Gastrocnemius medialis (tissue), 4 donors: ENCODE data around the gene GPR37.

Experiments
- POLR2A ChIP-seq, 2 donors: fragments of 450-650 bp; IDR thresholded peaks; one replicate each; pipeline ENCODE4 v1.6.1; 2017; ENCODE audit warnings: antibody characterized with exemption in 2 of 2, mild to moderate bottlenecking in 2 of 2, moderate library complexity in 2 of 2
- TF ChIP-seq, protein P1 (sequence below), 5 experiments: fragments of 450-650 bp in 3 of 5; fragments of 200-600 bp in 2 of 5; sonication (generic) in 2 of 5; IDR thresholded peaks in 4 of 5; conservative IDR thresholded peaks in 1 of 5; 1 replicate in 4 of 5; 2 replicates in 1 of 5; pipeline ENCODE4 v1.5.1; 2016 to 2019; ENCODE audit warnings: antibody characterized with exemption in 5 of 5, mild to moderate bottlenecking in 3 of 5, moderate library complexity in 3 of 5

DNA sequence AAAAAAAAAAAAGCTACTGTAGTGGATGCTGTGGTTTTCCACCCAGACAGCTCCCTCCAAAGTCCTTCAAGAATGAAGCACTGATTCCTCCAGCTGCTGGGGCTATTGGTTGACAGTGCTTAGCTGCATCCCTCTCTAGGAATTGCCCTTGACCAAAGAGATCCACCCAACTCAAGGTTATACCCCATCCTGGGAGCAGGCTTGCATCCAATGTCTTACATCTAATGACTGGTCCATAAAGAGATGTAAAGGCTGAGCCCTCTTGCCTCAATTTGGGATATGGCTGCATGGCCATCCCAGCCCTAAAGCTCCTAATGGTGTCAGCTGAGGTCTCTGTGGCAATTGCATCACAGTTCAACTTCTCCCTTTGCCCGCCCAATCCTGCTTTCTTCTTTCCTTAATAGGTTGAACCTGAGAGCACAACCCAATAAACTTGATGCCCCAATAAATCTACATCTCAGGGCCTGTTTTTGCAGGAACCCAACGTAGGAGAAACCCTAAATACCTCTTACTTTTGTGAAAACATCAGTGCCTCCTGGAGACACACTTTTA lies 4.4 kb downstream of the GPR37 start:
- TF ChIP-seq POLR2A (IDR thresholded peaks at IDR 0.05) = no peak
- TF ChIP-seq, protein P1, sequence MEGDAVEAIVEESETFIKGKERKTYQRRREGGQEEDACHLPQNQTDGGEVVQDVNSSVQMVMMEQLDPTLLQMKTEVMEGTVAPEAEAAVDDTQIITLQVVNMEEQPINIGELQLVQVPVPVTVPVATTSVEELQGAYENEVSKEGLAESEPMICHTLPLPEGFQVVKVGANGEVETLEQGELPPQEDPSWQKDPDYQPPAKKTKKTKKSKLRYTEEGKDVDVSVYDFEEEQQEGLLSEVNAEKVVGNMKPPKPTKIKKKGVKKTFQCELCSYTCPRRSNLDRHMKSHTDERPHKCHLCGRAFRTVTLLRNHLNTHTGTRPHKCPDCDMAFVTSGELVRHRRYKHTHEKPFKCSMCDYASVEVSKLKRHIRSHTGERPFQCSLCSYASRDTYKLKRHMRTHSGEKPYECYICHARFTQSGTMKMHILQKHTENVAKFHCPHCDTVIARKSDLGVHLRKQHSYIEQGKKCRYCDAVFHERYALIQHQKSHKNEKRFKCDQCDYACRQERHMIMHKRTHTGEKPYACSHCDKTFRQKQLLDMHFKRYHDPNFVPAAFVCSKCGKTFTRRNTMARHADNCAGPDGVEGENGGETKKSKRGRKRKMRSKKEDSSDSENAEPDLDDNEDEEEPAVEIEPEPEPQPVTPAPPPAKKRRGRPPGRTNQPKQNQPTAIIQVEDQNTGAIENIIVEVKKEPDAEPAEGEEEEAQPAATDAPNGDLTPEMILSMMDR (IDR thresholded peaks at IDR 0.05 in 4 of 5, conservative IDR thresholded peaks at IDR 0.05 in 1 of 5) = no peak
